ENCODE results near the gene GFRA1. TPM values are rescaled to one million over a fixed set of nuclear protein-coding genes. Genes with fewer than 3 reads are reported as not detected.

GFRA1 gene
- total RNA-seq, 1 experiment from 2014 or later, result 3.2 TPM

- no peak for DNase-seq (ENCODE audit: low read depth)
Observed at GRCh38 chr10:116030576-116030975, 242.4 kb downstream of the GFRA1 start.

- no peak for DNase-seq (ENCODE audit: low read depth)
Observed at GRCh38 chr10:116029826-116030225, 243.2 kb downstream of the GFRA1 start.

GRCh38 chr10:116027355-116027754 lies 245.7 kb downstream of the GFRA1 start:
- DNase-seq (ENCODE audit: low read depth), result no peak

GRCh38 chr10:116026725-116027124 lies 246.3 kb downstream of the GFRA1 start:
- no peak for DNase-seq (ENCODE audit: low read depth)

GRCh38 chr10:116026315-116026714 lies 246.7 kb downstream of the GFRA1 start:
- no peak for DNase-seq (ENCODE audit: low read depth)

GRCh38 chr10:116024271-116024878 lies 248.6 kb downstream of the GFRA1 start:
- DNase-seq (ENCODE audit: low read depth), result no peak

GRCh38 chr10:116017405-116017804 lies 255.6 kb downstream of the GFRA1 start:
- DNase-seq (ENCODE audit: low read depth), result no peak

GRCh38 chr10:116015583-116016333 lies 257.2 kb downstream of the GFRA1 start:
- DNase-seq (ENCODE audit: low read depth), result no peak

GRCh38 chr10:116014871-116015582 lies 258.0 kb downstream of the GFRA1 start:
- no peak for DNase-seq (ENCODE audit: low read depth)

- no peak for DNase-seq (ENCODE audit: low read depth)
Observed at GRCh38 chr10:116014326-116014725, 258.7 kb downstream of the GFRA1 start.

- no peak for DNase-seq (ENCODE audit: low read depth)
Observed at GRCh38 chr10:116011929-116012328, 261.1 kb downstream of the GFRA1 start.

- no peak for DNase-seq (ENCODE audit: low read depth)
Observed at GRCh38 chr10:116007256-116007891, 265.6 kb downstream of the GFRA1 start.

Other genes with a start within 250 kb of the GFRA1 start
- gene CCDC172, start 51.2 kb upstream of the GFRA1 start, total RNA-seq (2014; rRNA removed), result not detected in 2 replicates
- gene PNLIPRP3, start 154.6 kb upstream of the GFRA1 start, total RNA-seq (2014; rRNA removed), result 0.06 TPM in 1 of 2 replicates, not detected in the other

Data from LHCN-M2 (cell line).